IMR-90 (cell line): ENCODE data around the gene RIMS4. TPM values are rescaled to one million over a fixed set of nuclear protein-coding genes. Genes with fewer than 3 reads are reported as not detected.

Experiments used
- ATAC-seq: fragments of 200-7000 bp; cut with Tn5 transposase; 2 replicates; pipeline ENCODE4 v1.9.1; 2020; ENCODE audit warnings: low read depth, mild to moderate bottlenecking, moderate library complexity
- BruUV-seq: library from RNA; stranded (reverse); fragments of 400-500 nt; replicated peaks from 2 replicates; lab custom pipeline; 2021; lab: Mats Ljungman, UMichigan
- CTCF ChIA-PET: fragments of 300-600 bp; formaldehyde crosslinking; extraction: SDS; loops from one replicate; lab custom pipeline; 2021; ENCODE audit warnings: antibody characterized with exemption; lab: Yijun Ruan, JAX
- POLR2A ChIA-PET: fragments of 300-600 bp; sonication (Branson Sonifier 250); formaldehyde crosslinking; loops from one replicate; lab custom pipeline; 2022; ENCODE audit warnings: antibody characterized with exemption; ENCODE audit not compliant: unreplicated experiment; lab: Charles Lee
- DNase-seq: peaks from one replicate; pipeline ENCODE4 v3.0.0; 2013
- H2AFZ ChIP-seq: replicated peaks from 2 replicates; pipeline ENCODE3; 2013; ENCODE audit warnings: low read length, mild to moderate bottlenecking; ENCODE audit not compliant: poor library complexity
- H2AK5ac ChIP-seq: 2 replicates; pipeline ENCODE4 v1.6.1; 2013; ENCODE audit warnings: low read depth, low read length, inconsistent platforms
- H2AK9ac ChIP-seq: replicated peaks from 2 replicates; pipeline ENCODE3; 2013; ENCODE audit warnings: mild to moderate bottlenecking, low read depth, low read length, moderate library complexity; ENCODE audit not compliant: poor library complexity
- H2BK120ac ChIP-seq: 2 replicates; pipeline ENCODE4 v1.6.1; 2013; ENCODE audit warnings: low read depth, low read length, inconsistent platforms
- H2BK15ac ChIP-seq: 3 replicates; pipeline ENCODE4 v1.6.1; 2013; ENCODE audit warnings: low read depth, low read length, inconsistent platforms
- H2BK20ac ChIP-seq: 2 replicates; pipeline ENCODE4 v1.6.1; 2013; ENCODE audit warnings: low read depth, mild to moderate bottlenecking, inconsistent platforms, low read length, moderate library complexity
- H2BK5ac ChIP-seq: 2 replicates; pipeline ENCODE4 v1.6.1; 2013; ENCODE audit warnings: mild to moderate bottlenecking, low read depth, low read length, inconsistent platforms; ENCODE audit not compliant: poor library complexity, severe bottlenecking
- H3K14ac ChIP-seq: replicated peaks from 2 replicates; pipeline ENCODE4 v1.6.1; 2013; ENCODE audit warnings: low read depth, low read length, inconsistent platforms
- H3K18ac ChIP-seq: 2 replicates; pipeline ENCODE4 v1.6.1; 2013; ENCODE audit warnings: low read depth, low read length, control low read depth
- H3K23ac ChIP-seq: 2 replicates; pipeline ENCODE4 v1.6.1; 2013; ENCODE audit warnings: low read depth, low read length, inconsistent platforms
- H3K27ac ChIP-seq: 2 replicates; pipeline ENCODE4 v1.5.1; 2013; ENCODE audit warnings: mild to moderate bottlenecking, control low read depth, low read length; ENCODE audit not compliant: insufficient read depth
- H3K27me3 ChIP-seq: 2 replicates; pipeline ENCODE4 v1.6.1; 2013; ENCODE audit warnings: low read length; ENCODE audit not compliant: control insufficient read depth, insufficient read depth
- H3K36me3 ChIP-seq: 2 replicates; pipeline ENCODE4 v1.6.1; 2013; ENCODE audit warnings: low read length, mixed read lengths; ENCODE audit not compliant: control insufficient read depth, insufficient read depth
- H3K4ac ChIP-seq: 2 replicates; pipeline ENCODE4 v1.6.1; 2013; ENCODE audit warnings: low read depth, low read length, inconsistent platforms
- H3K4me1 ChIP-seq: 2 replicates; pipeline ENCODE4 v1.6.1; 2013; ENCODE audit warnings: low read length, mixed read lengths; ENCODE audit not compliant: control insufficient read depth, insufficient read depth
- H3K4me2 ChIP-seq: 2 replicates; pipeline ENCODE4 v1.6.1; 2013; ENCODE audit warnings: low read depth, mild to moderate bottlenecking, control low read depth, low read length, moderate library complexity
- H3K4me3 ChIP-seq: 2 replicates; pipeline ENCODE4 v1.5.1; 2013; ENCODE audit warnings: low read depth, mild to moderate bottlenecking, control low read depth, low read length, moderate library complexity; ENCODE audit not compliant: insufficient read depth
- H3K56ac ChIP-seq: 2 replicates; pipeline ENCODE4 v1.6.1; 2013; ENCODE audit warnings: low read length, inconsistent platforms; ENCODE audit not compliant: insufficient read depth; ENCODE audit errors: extremely low read depth
- H3K79me1 ChIP-seq, 2 experiments: 2 replicates each; pipeline ENCODE4 v1.6.1; 2013; ENCODE audit warnings: low read length in 2 of 2, inconsistent platforms in 1 of 2, low read depth in 1 of 2
- H3K9ac ChIP-seq: 2 replicates; pipeline ENCODE4 v1.6.1; 2013; ENCODE audit warnings: low read depth, low read length, control low read depth
- H3K9me1 ChIP-seq: 2 replicates; pipeline ENCODE4 v1.6.1; 2013; ENCODE audit warnings: low read length, inconsistent platforms; ENCODE audit not compliant: insufficient read depth
- H3K9me3 ChIP-seq: 2 replicates; pipeline ENCODE4 v1.6.1; 2013; ENCODE audit warnings: low read length; ENCODE audit not compliant: control insufficient read depth, insufficient read depth
- H4K20me1 ChIP-seq: 2 replicates; pipeline ENCODE4 v1.6.1; 2013; ENCODE audit warnings: low read length, inconsistent platforms; ENCODE audit not compliant: insufficient read depth
- H4K5ac ChIP-seq: 2 replicates; pipeline ENCODE4 v1.6.1; 2013; ENCODE audit warnings: mild to moderate bottlenecking, low read depth, low read length, control low read depth
- H4K8ac ChIP-seq, 2 experiments: 2 replicates each; pipeline ENCODE4 v1.6.1; 2013; ENCODE audit warnings: low read depth in 2 of 2, low read length in 2 of 2, control low read depth in 1 of 2, inconsistent platforms in 1 of 2
- H4K91ac ChIP-seq: 2 replicates; pipeline ENCODE4 v1.6.1; 2013; ENCODE audit warnings: low read depth, low read length, inconsistent platforms; ENCODE audit not compliant: insufficient read depth
- FOS ChIP-seq: fragments of 150-350 bp; IDR thresholded peaks from 2 replicates; pipeline ENCODE4 v1.6.1; 2016; ENCODE audit warnings: low read depth, low read length
- MAFK ChIP-seq: IDR thresholded peaks from 2 replicates; pipeline ENCODE4 v1.6.1; 2012; ENCODE audit warnings: low read depth, low read length, improper control_type of control experiment
- RAD21 ChIP-seq: IDR thresholded peaks from 2 replicates; pipeline ENCODE4 v1.6.1; 2012; ENCODE audit warnings: low read length, improper control_type of control experiment
- RCOR1 ChIP-seq: IDR thresholded peaks from 2 replicates; pipeline ENCODE4 v1.6.1; 2012; ENCODE audit warnings: mild to moderate bottlenecking, low read length, improper control_type of control experiment; ENCODE audit not compliant: insufficient replicate concordance
- SMC3 ChIP-seq: fragments of 150-350 bp; IDR thresholded peaks from 2 replicates; pipeline ENCODE4 v1.6.1; 2016; ENCODE audit warnings: low read depth, mild to moderate bottlenecking, antibody characterized with exemption, low read length, moderate library complexity
- USF2 ChIP-seq: fragments of 150-350 bp; IDR thresholded peaks from 2 replicates; pipeline ENCODE4 v1.6.1; 2017; ENCODE audit warnings: mild to moderate bottlenecking, antibody characterized with exemption, low read length, low read depth
- WGBS, 2 experiments: methylation state at CpG; one replicate each; pipeline versions ENCODE4 v1.1.5 to v1.1.7; 2013; ENCODE audit warnings: missing lambda C conversion rate in 2 of 2; ENCODE audit not compliant: insufficient read length in 1 of 2; ENCODE audit errors: extremely low coverage in 2 of 2; 5-methylcytosine and 5-hydroxymethylcytosine counted together
- dilution Hi-C: fragments of 300-500 bp; cut with HindIII; formaldehyde crosslinking; loops from one replicate; pipeline ENCODE4 v1.14.3; 2018; ENCODE audit warnings: low sequenced_read_pairs; ENCODE audit not compliant: unreplicated experiment
- in situ Hi-C: fragments of 300-500 bp; cut with MboI; formaldehyde crosslinking; loops from 3 replicates; pipeline ENCODE4 v1.14.3; 2019; ENCODE audit warnings: low sequenced_read_pairs, inconsistent platforms, mixed read lengths
- intact Hi-C: fragments of 100-400 bp; cut with micrococcal nuclease; formaldehyde crosslinking; loops from 2 replicates; pipeline ENCODE4 v1.10.0; 2022
- polyA plus RNA-seq, 3 experiments: library from polyadenylated mRNA; depleted of rRNA; stranded (reverse); fragments of >200 nt; gene quantifications; 2 replicates each; pipeline ENCODE4 v1.2.3, GENCODE V29; 2012; ENCODE audit warnings: low replicate concordance in 1 of 3
- total RNA-seq: library from RNA; depleted of rRNA; stranded (reverse); fragments of >200 nt; gene quantifications from 2 replicates; pipeline ENCODE4 v1.2.3, GENCODE V29; 2012

The RIMS4 gene
- total and polyA plus RNA-seq, 2 of the 4 experiments (the other 2 are of a cell fraction): not detected

- H2BK5ac ChIP-seq: no peak overlapping the region
- no CpG with 5 or more reads among the region's 5 CpGs for WGBS, 2 experiments
- H3K79me1 ChIP-seq: no peaks in the 10 kb centered on the region
- no peak overlapping the region for H3K4me3 ChIP-seq
- BruUV-seq: no TSS peak
- CTCF ChIA-PET: no interaction called here
- H3K9me1 ChIP-seq: peaks cover 4% of the 10 kb centered on the region; the same call in 1 of the 2 replicates
- no peaks in the 10 kb centered on the region for H3K4me1 ChIP-seq
- no peak overlapping the region for H3K9ac ChIP-seq
- dilution Hi-C loops (no loop called here), in situ Hi-C loops (no loop called here), intact Hi-C loops (no loop called here)
- ATAC-seq: no peak
- H4K20me1 ChIP-seq: no peaks in the 10 kb centered on the region
- H2AK5ac ChIP-seq: no peak overlapping the region
- POLR2A ChIA-PET: no interaction called here
- no peak overlapping the region for H4K91ac ChIP-seq
- H2AK9ac ChIP-seq: no peak overlapping the region
- H2BK15ac ChIP-seq: no peak overlapping the region
- H3K36me3 ChIP-seq: no peaks in the 10 kb centered on the region
- no peak overlapping the region for H4K5ac ChIP-seq
- no peak overlapping the region for H3K18ac ChIP-seq
- no peak overlapping the region for H3K56ac ChIP-seq
- H2BK20ac ChIP-seq: no peak overlapping the region
- no peak overlapping the region for H3K27ac ChIP-seq
- no peak overlapping the region for H3K14ac ChIP-seq
- TF ChIP-seq SMC3 (no peak), RAD21 (no peak), MAFK (no peak), USF2 (no peak), FOS (no peak), RCOR1 (no peak)
- H3K4ac ChIP-seq: no peak overlapping the region
- H3K4me2 ChIP-seq: no peak overlapping the region
- DNase-seq: no peak
- H4K8ac ChIP-seq: no peak overlapping the region
- no peaks in the 10 kb centered on the region for H3K9me3 ChIP-seq
- H2BK120ac ChIP-seq: no peak overlapping the region
- no peak overlapping the region for H2AFZ ChIP-seq
- peaks cover 39% of the 10 kb centered on the region for H3K27me3 ChIP-seq
- no peak overlapping the region for H3K23ac ChIP-seq
These were observed 40.9 kb downstream of the RIMS4 start for GRCh38 chr20:44769481-44769863.
